ENCODE data around the gene OBP2A.

The OBP2A gene

GRCh38 chr9:135552021-135552697 is 6.2 kb downstream of the OBP2A start:
- DNase-seq (ENCODE audit: low spot score), result no peak

GRCh38 chr9:135552698-135553171 is 6.8 kb downstream of the OBP2A start:
- no peak for DNase-seq (ENCODE audit: low spot score)

- no peak for DNase-seq (ENCODE audit: low spot score)
Measured at GRCh38 chr9:135554718-135555117, 8.8 kb downstream of the OBP2A start.

GRCh38 chr9:135555203-135555602 is 9.3 kb downstream of the OBP2A start:
- DNase-seq (ENCODE audit: low spot score), result no peak

- DNase-seq (ENCODE audit: low spot score), result no peak
Measured at GRCh38 chr9:135555910-135556309, 10.0 kb downstream of the OBP2A start.

- DNase-seq (ENCODE audit: low spot score), result no peak
Measured at GRCh38 chr9:135559606-135560005, 13.7 kb downstream of the OBP2A start.

GRCh38 chr9:135561391-135562234 is 15.7 kb downstream of the OBP2A start, which contains the start of gene PAEP:
Gene PAEP (plus strand): TSS chr9:135561756.
- no peak for DNase-seq (ENCODE audit: low spot score)

GRCh38 chr9:135562235-135562745 is 16.4 kb downstream of the OBP2A start:
- DNase-seq (ENCODE audit: low spot score), result no peak

- DNase-seq (ENCODE audit: low spot score), result no peak
Measured at GRCh38 chr9:135563039-135563476, 17.1 kb downstream of the OBP2A start.

- DNase-seq (ENCODE audit: low spot score), result no peak
Measured at GRCh38 chr9:135563858-135564257, 17.9 kb downstream of the OBP2A start.

- DNase-seq (ENCODE audit: low spot score), result no peak
Measured at GRCh38 chr9:135565141-135565628, 19.3 kb downstream of the OBP2A start.

GRCh38 chr9:135565636-135566035 is 19.7 kb downstream of the OBP2A start:
- no peak for DNase-seq (ENCODE audit: low spot score)

- DNase-seq (ENCODE audit: low spot score), result no peak
Measured at GRCh38 chr9:135566552-135566951, 20.6 kb downstream of the OBP2A start.

- DNase-seq (ENCODE audit: low spot score), result no peak
Measured at GRCh38 chr9:135567311-135567710, 21.4 kb downstream of the OBP2A start.

- no peak for DNase-seq (ENCODE audit: low spot score)
Measured at GRCh38 chr9:135568026-135568425, 22.1 kb downstream of the OBP2A start.

GRCh38 chr9:135570456-135570855 is 24.5 kb downstream of the OBP2A start:
- no peak for DNase-seq (ENCODE audit: low spot score)

- DNase-seq (ENCODE audit: low spot score), result no peak
Measured at GRCh38 chr9:135572233-135572632, 26.3 kb downstream of the OBP2A start.

- DNase-seq (ENCODE audit: low spot score), result no peak
Measured at GRCh38 chr9:135573124-135573523, 27.2 kb downstream of the OBP2A start.

GRCh38 chr9:135574331-135574730 is 28.4 kb downstream of the OBP2A start:
- DNase-seq (ENCODE audit: low spot score), result no peak

GRCh38 chr9:135574943-135575342 is 29.0 kb downstream of the OBP2A start:
- no peak for DNase-seq (ENCODE audit: low spot score)

GRCh38 chr9:135575995-135576631 is 30.2 kb downstream of the OBP2A start:
- DNase-seq (ENCODE audit: low spot score), result no peak

- no peak for DNase-seq (ENCODE audit: low spot score)
Measured at GRCh38 chr9:135577256-135577655, 31.3 kb downstream of the OBP2A start.
